IMR-90 (cell line): ENCODE data around the gene DAPK3. TPM values are rescaled to one million over a fixed set of nuclear protein-coding genes. Genes with fewer than 3 reads are reported as not detected.
"Not testable (repeated sequence)": the region's sequence is repeated elsewhere in the genome, so short reads cannot be mapped to it uniquely, and the experiment has no call there.

Experiments
- ATAC-seq: fragments of 200-7000 bp; cut with Tn5 transposase; 2 replicates; pipeline ENCODE4 v1.9.1; 2020; ENCODE audit warnings: low read depth, mild to moderate bottlenecking, moderate library complexity
- BruUV-seq: library from RNA; stranded (reverse); fragments of 400-500 nt; replicated peaks from 2 replicates; lab custom pipeline; 2021; lab: Mats Ljungman, UMichigan
- CTCF ChIA-PET: fragments of 300-600 bp; formaldehyde crosslinking; extraction: SDS; loops from one replicate; lab custom pipeline; 2021; ENCODE audit warnings: antibody characterized with exemption; lab: Yijun Ruan, JAX
- POLR2A ChIA-PET: fragments of 300-600 bp; sonication (Branson Sonifier 250); formaldehyde crosslinking; loops from one replicate; lab custom pipeline; 2022; ENCODE audit warnings: antibody characterized with exemption; ENCODE audit not compliant: unreplicated experiment; lab: Charles Lee
- DNase-seq: peaks from one replicate; pipeline ENCODE4 v3.0.0; 2013
- H2AFZ ChIP-seq: replicated peaks from 2 replicates; pipeline ENCODE3; 2013; ENCODE audit warnings: low read length, mild to moderate bottlenecking; ENCODE audit not compliant: poor library complexity
- H2AK5ac ChIP-seq: 2 replicates; pipeline ENCODE4 v1.6.1; 2013; ENCODE audit warnings: low read depth, low read length, inconsistent platforms
- H2AK9ac ChIP-seq: replicated peaks from 2 replicates; pipeline ENCODE3; 2013; ENCODE audit warnings: mild to moderate bottlenecking, low read depth, low read length, moderate library complexity; ENCODE audit not compliant: poor library complexity
- H2BK120ac ChIP-seq: 2 replicates; pipeline ENCODE4 v1.6.1; 2013; ENCODE audit warnings: low read depth, low read length, inconsistent platforms
- H2BK15ac ChIP-seq: 3 replicates; pipeline ENCODE4 v1.6.1; 2013; ENCODE audit warnings: low read depth, low read length, inconsistent platforms
- H2BK20ac ChIP-seq: 2 replicates; pipeline ENCODE4 v1.6.1; 2013; ENCODE audit warnings: low read depth, mild to moderate bottlenecking, inconsistent platforms, low read length, moderate library complexity
- H2BK5ac ChIP-seq: 2 replicates; pipeline ENCODE4 v1.6.1; 2013; ENCODE audit warnings: mild to moderate bottlenecking, low read depth, low read length, inconsistent platforms; ENCODE audit not compliant: poor library complexity, severe bottlenecking
- H3K14ac ChIP-seq: replicated peaks from 2 replicates; pipeline ENCODE4 v1.6.1; 2013; ENCODE audit warnings: low read depth, low read length, inconsistent platforms
- H3K18ac ChIP-seq: 2 replicates; pipeline ENCODE4 v1.6.1; 2013; ENCODE audit warnings: low read depth, low read length, control low read depth
- H3K23ac ChIP-seq: 2 replicates; pipeline ENCODE4 v1.6.1; 2013; ENCODE audit warnings: low read depth, low read length, inconsistent platforms
- H3K27ac ChIP-seq: 2 replicates; pipeline ENCODE4 v1.5.1; 2013; ENCODE audit warnings: mild to moderate bottlenecking, control low read depth, low read length; ENCODE audit not compliant: insufficient read depth
- H3K27me3 ChIP-seq: 2 replicates; pipeline ENCODE4 v1.6.1; 2013; ENCODE audit warnings: low read length; ENCODE audit not compliant: control insufficient read depth, insufficient read depth
- H3K36me3 ChIP-seq: 2 replicates; pipeline ENCODE4 v1.6.1; 2013; ENCODE audit warnings: low read length, mixed read lengths; ENCODE audit not compliant: control insufficient read depth, insufficient read depth
- H3K4ac ChIP-seq: 2 replicates; pipeline ENCODE4 v1.6.1; 2013; ENCODE audit warnings: low read depth, low read length, inconsistent platforms
- H3K4me1 ChIP-seq: 2 replicates; pipeline ENCODE4 v1.6.1; 2013; ENCODE audit warnings: low read length, mixed read lengths; ENCODE audit not compliant: control insufficient read depth, insufficient read depth
- H3K4me2 ChIP-seq: 2 replicates; pipeline ENCODE4 v1.6.1; 2013; ENCODE audit warnings: low read depth, mild to moderate bottlenecking, control low read depth, low read length, moderate library complexity
- H3K4me3 ChIP-seq: 2 replicates; pipeline ENCODE4 v1.5.1; 2013; ENCODE audit warnings: low read depth, mild to moderate bottlenecking, control low read depth, low read length, moderate library complexity; ENCODE audit not compliant: insufficient read depth
- H3K56ac ChIP-seq: 2 replicates; pipeline ENCODE4 v1.6.1; 2013; ENCODE audit warnings: low read length, inconsistent platforms; ENCODE audit not compliant: insufficient read depth; ENCODE audit errors: extremely low read depth
- H3K79me1 ChIP-seq, 2 experiments: 2 replicates each; pipeline ENCODE4 v1.6.1; 2013; ENCODE audit warnings: low read length in 2 of 2, inconsistent platforms in 1 of 2, low read depth in 1 of 2
- H3K9ac ChIP-seq: 2 replicates; pipeline ENCODE4 v1.6.1; 2013; ENCODE audit warnings: low read depth, low read length, control low read depth
- H3K9me1 ChIP-seq: 2 replicates; pipeline ENCODE4 v1.6.1; 2013; ENCODE audit warnings: low read length, inconsistent platforms; ENCODE audit not compliant: insufficient read depth
- H3K9me3 ChIP-seq: 2 replicates; pipeline ENCODE4 v1.6.1; 2013; ENCODE audit warnings: low read length; ENCODE audit not compliant: control insufficient read depth, insufficient read depth
- H4K20me1 ChIP-seq: 2 replicates; pipeline ENCODE4 v1.6.1; 2013; ENCODE audit warnings: low read length, inconsistent platforms; ENCODE audit not compliant: insufficient read depth
- H4K5ac ChIP-seq: 2 replicates; pipeline ENCODE4 v1.6.1; 2013; ENCODE audit warnings: mild to moderate bottlenecking, low read depth, low read length, control low read depth
- H4K8ac ChIP-seq, 2 experiments: 2 replicates each; pipeline ENCODE4 v1.6.1; 2013; ENCODE audit warnings: low read depth in 2 of 2, low read length in 2 of 2, control low read depth in 1 of 2, inconsistent platforms in 1 of 2
- H4K91ac ChIP-seq: 2 replicates; pipeline ENCODE4 v1.6.1; 2013; ENCODE audit warnings: low read depth, low read length, inconsistent platforms; ENCODE audit not compliant: insufficient read depth
- FOS ChIP-seq: fragments of 150-350 bp; IDR thresholded peaks from 2 replicates; pipeline ENCODE4 v1.6.1; 2016; ENCODE audit warnings: low read depth, low read length
- WGBS, 2 experiments: methylation state at CpG; one replicate each; pipeline versions ENCODE4 v1.1.5 to v1.1.7; 2013; ENCODE audit warnings: missing lambda C conversion rate in 2 of 2; ENCODE audit not compliant: insufficient read length in 1 of 2; ENCODE audit errors: extremely low coverage in 2 of 2; 5-methylcytosine and 5-hydroxymethylcytosine counted together
- dilution Hi-C: fragments of 300-500 bp; cut with HindIII; formaldehyde crosslinking; loops from one replicate; pipeline ENCODE4 v1.14.3; 2018; ENCODE audit warnings: low sequenced_read_pairs; ENCODE audit not compliant: unreplicated experiment
- in situ Hi-C: fragments of 300-500 bp; cut with MboI; formaldehyde crosslinking; loops from 3 replicates; pipeline ENCODE4 v1.14.3; 2019; ENCODE audit warnings: low sequenced_read_pairs, inconsistent platforms, mixed read lengths
- intact Hi-C: fragments of 100-400 bp; cut with micrococcal nuclease; formaldehyde crosslinking; loops from 2 replicates; pipeline ENCODE4 v1.10.0; 2022
- polyA plus RNA-seq, 3 experiments: library from polyadenylated mRNA; depleted of rRNA; stranded (reverse); fragments of >200 nt; gene quantifications; 2 replicates each; pipeline ENCODE4 v1.2.3, GENCODE V29; 2012; ENCODE audit warnings: low replicate concordance in 1 of 3
- total RNA-seq: library from RNA; depleted of rRNA; stranded (reverse); fragments of >200 nt; gene quantifications from 2 replicates; pipeline ENCODE4 v1.2.3, GENCODE V29; 2012
- TF ChIP-seq, protein P1 (sequence below): conservative IDR thresholded peaks from 2 replicates; pipeline ENCODE4 v1.5.1; 2012; ENCODE audit warnings: mild to moderate bottlenecking, low read depth, low read length, improper control_type of control experiment

The DAPK3 gene
- total and polyA plus RNA-seq, 2 of the 4 experiments (the other 2 are of a cell fraction): 145 to 188 TPM

DNA sequence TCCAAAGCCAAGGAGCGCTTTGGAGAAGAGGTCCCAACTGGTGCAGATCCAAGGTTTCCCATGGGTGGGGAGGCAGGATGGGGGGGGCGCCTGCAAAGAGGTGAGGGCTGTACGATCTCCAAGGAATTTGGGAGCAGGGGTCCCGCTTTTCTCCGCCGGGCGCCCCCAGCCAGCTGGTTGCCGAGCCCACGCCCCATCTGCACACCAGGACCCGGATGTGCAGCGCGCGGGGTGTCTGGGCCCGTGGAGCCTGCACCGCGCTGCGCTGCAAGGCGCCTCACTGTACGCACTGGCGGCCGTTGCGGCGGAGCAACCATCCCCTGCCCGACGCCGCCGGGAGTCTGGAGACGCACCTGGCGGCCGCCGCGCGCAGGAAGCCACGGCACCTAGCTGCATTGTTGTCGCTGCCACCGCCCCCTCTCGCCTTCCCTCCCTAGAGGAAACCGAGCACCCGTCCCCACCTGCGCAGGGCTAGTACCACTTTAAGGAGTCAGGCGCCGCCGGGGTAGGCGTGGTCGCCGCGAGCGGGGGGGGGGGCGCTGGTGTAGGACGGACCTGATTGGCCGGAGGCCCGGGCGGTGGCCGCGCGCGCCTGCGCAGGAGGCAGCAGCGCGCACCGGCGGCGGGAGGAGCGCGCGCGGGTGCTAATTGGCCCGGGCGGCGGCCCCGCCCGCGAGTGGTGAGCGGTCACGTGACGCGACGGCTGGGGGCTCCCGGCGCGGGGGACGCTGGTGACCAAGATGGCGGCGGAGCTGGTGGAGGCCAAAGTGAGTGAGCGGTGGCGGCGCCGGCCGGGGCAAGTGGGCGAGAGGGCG, 36.3 kb upstream of the DAPK3 start, which contains the start of gene PIAS4 (continued):
- TF ChIP-seq, protein P1, sequence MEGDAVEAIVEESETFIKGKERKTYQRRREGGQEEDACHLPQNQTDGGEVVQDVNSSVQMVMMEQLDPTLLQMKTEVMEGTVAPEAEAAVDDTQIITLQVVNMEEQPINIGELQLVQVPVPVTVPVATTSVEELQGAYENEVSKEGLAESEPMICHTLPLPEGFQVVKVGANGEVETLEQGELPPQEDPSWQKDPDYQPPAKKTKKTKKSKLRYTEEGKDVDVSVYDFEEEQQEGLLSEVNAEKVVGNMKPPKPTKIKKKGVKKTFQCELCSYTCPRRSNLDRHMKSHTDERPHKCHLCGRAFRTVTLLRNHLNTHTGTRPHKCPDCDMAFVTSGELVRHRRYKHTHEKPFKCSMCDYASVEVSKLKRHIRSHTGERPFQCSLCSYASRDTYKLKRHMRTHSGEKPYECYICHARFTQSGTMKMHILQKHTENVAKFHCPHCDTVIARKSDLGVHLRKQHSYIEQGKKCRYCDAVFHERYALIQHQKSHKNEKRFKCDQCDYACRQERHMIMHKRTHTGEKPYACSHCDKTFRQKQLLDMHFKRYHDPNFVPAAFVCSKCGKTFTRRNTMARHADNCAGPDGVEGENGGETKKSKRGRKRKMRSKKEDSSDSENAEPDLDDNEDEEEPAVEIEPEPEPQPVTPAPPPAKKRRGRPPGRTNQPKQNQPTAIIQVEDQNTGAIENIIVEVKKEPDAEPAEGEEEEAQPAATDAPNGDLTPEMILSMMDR: 0 out of 2 replicates have a peak, but pooled peaks have one; percentile 5
- no peak for TF ChIP-seq FOS

GRCh38 chr19:4005436-4005835, 34.5 kb upstream of the DAPK3 start:
- POLR2A ChIA-PET, H4K5ac ChIP-seq, H3K9ac ChIP-seq, H3K4me3 ChIP-seq, in situ Hi-C loops, H3K9me3 ChIP-seq, H3K14ac ChIP-seq, H2BK120ac ChIP-seq, intact Hi-C loops, DNase-seq, dilution Hi-C loops, H2BK20ac ChIP-seq, H3K18ac ChIP-seq, ATAC-seq, H3K4me2 ChIP-seq, BruUV-seq, H3K27me3 ChIP-seq, H2AK9ac ChIP-seq, H3K56ac ChIP-seq, H4K8ac ChIP-seq, H2BK5ac ChIP-seq, H2AK5ac ChIP-seq, H2AFZ ChIP-seq, H2BK15ac ChIP-seq, H3K36me3 ChIP-seq, H3K27ac ChIP-seq, H3K23ac ChIP-seq, H3K4ac ChIP-seq, H4K91ac ChIP-seq, H3K9me1 ChIP-seq: not testable (repeated sequence)
- CTCF ChIA-PET: interaction anchor here (1.0 to 1.5 kb wide), 2 partner anchors 17 to 18 kb away, joined by 3 to 5 read pairs; no protein-coding TSS in a partner anchor
- WGBS, 2 experiments: no CpG with 5 or more reads among the region's 9 CpGs
- H3K4me1 ChIP-seq: peaks cover 19% of the 10 kb centered on the region
- H4K20me1 ChIP-seq: peaks cover 25% of the 10 kb centered on the region
- H3K79me1 ChIP-seq: peaks cover 20 to 33% of the 10 kb centered on the region in 2 experiments; a peak in 3 of 4 replicates

DNA sequence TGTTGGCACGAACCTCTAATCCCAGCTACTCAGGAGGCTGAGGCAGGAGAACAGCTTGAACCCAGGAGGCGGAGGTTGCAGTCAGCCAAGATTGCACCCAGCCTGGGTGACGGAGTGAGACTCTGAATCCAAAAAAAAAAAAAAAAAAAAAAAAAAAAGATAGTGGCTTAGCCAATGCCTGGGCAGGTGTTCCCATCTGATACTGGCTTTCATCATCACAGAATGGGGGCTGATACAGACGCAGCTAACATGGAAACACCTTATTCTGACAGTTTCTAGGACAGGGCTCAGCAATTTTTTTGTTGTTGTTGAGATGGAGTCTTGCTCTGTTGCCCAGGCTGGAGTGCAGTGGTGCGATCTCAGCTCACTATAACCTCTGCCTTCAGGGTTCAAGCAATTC, 29.9 kb upstream of the DAPK3 start:
- WGBS, 2 experiments: 58% methylated on average over 2 of the region's 5 CpGs; no CpG with 5 or more reads in 1 of the 2 experiments
- H3K18ac ChIP-seq, H3K4me2 ChIP-seq, H2BK20ac ChIP-seq, in situ Hi-C loops, H4K20me1 ChIP-seq, H3K23ac ChIP-seq, H3K36me3 ChIP-seq, H3K4me3 ChIP-seq, POLR2A ChIA-PET, H2AK5ac ChIP-seq, H4K5ac ChIP-seq, H2BK15ac ChIP-seq, CTCF ChIA-PET, H2BK5ac ChIP-seq, H2AK9ac ChIP-seq, H4K91ac ChIP-seq, DNase-seq, H3K9me3 ChIP-seq, ATAC-seq, H3K27ac ChIP-seq, H2AFZ ChIP-seq, H2BK120ac ChIP-seq, H3K79me1 ChIP-seq, dilution Hi-C loops, H3K9ac ChIP-seq, H3K14ac ChIP-seq, H3K27me3 ChIP-seq, H3K56ac ChIP-seq, H3K9me1 ChIP-seq, H3K4ac ChIP-seq, H4K8ac ChIP-seq, BruUV-seq, H3K4me1 ChIP-seq, intact Hi-C loops: not testable (repeated sequence)
